ENCODE data around the gene TET3.
A peak's percentile ranks its signal among the peaks of the same experiment; 100 is the strongest.

TET3 gene

DNA sequence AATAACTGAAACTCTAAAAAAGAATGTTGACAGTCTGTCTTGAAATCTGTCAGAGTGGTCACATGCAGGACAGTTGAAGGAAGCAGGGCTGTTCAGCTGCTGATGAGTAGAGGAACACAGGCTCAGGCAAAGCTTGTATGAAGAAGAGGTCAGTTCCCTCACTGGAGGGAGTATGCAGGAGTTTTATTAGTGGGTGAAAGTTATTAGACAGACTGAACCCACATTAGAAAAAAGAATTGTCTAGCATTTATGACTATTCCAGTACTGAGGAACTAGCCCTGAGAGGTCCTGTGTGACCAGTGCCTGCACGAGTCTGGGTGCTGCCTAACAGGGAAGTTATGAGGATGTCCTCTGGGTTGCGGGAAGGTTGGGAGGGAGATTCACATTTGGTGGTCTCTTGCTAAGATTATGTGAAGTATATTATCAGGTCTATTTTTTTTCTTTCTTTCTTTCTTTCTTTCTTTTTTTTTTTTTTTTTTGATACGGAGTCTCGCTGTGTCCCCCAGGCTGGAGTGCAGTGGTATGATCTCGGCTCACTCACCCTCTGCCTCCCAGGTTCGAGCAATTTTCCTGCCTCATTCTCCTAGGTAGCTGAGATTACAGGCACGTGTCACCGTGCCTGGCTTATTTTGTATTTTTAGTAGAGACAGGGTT lies 9.6 kb downstream of the TET3 start:
- Histone ChIP-seq H3K4me3 (ENCODE audit: low read length) (no peak overlapping the region), H3K27ac (ENCODE audit: low read depth, low read length) (no peak overlapping the region), H3K27me3 (ENCODE audit: control insufficient read depth, insufficient read depth, low read length) (no peaks in the 10 kb centered on the region), H3K9ac (ENCODE audit: low read length) (no peak overlapping the region), H3K4me1 (ENCODE audit: control insufficient read depth, insufficient read depth, low read length) (no peaks in the 10 kb centered on the region), H3K36me3 (ENCODE audit: control insufficient read depth, insufficient read depth, low read length) (no peaks in the 10 kb centered on the region)

DNA sequence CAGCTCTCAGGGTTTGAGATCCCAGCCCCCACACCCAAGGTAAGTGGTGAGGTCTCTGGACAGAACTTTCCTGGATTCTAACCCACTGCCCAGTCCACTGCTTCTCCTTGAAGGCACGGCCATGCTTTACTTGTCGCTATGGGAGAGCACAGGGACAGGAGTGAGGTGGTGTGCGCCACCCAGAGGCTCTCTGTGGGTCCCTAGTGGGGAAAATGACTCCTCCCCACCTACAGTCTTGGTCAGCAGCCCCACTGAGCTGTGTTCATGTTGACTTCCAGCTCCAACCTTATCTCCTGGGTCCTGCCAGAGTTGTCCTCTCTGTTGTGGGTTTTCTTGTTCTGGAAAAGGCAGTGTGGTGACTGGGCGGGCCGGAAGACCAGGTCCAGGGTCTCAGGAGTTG lies 11.1 kb downstream of the TET3 start:
- Histone ChIP-seq H3K27ac (ENCODE audit: low read depth, low read length) (no peak overlapping the region), H3K4me1 (ENCODE audit: control insufficient read depth, insufficient read depth, low read length) (no peaks in the 10 kb centered on the region), H3K9ac (ENCODE audit: low read length) (no peak overlapping the region), H3K36me3 (ENCODE audit: control insufficient read depth, insufficient read depth, low read length) (no peaks in the 10 kb centered on the region), H3K4me3 (ENCODE audit: low read length) (no peak overlapping the region), H3K27me3 (ENCODE audit: control insufficient read depth, insufficient read depth, low read length) (no peaks in the 10 kb centered on the region)

DNA sequence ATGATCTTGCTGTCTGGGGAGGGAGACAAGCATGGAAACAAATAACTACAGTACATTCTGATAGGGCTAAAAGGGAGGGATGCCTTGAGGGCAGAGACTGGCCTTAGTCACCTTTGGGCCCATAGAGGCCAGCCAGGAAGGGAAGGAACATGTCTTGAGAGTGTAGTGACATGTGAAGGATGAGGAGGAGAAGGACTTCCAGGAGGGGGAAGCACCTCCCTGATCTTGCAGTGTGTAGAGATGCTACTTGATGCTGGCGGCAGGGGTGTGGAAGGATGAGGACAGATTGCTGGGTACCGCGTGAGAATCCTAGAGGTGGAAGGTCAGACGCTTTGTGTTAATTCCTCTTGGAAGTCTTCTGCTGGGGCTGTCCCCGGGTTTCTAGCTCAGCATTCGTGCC lies 13.1 kb downstream of the TET3 start:
- Histone ChIP-seq H3K36me3 (ENCODE audit: control insufficient read depth, insufficient read depth, low read length) (no peaks in the 10 kb centered on the region), H3K27me3 (ENCODE audit: control insufficient read depth, insufficient read depth, low read length) (no peaks in the 10 kb centered on the region), H3K27ac (ENCODE audit: low read depth, low read length) (no peak overlapping the region), H3K4me3 (ENCODE audit: low read length) (no peak overlapping the region), H3K4me1 (ENCODE audit: control insufficient read depth, insufficient read depth, low read length) (no peaks in the 10 kb centered on the region), H3K9ac (ENCODE audit: low read length) (no peak overlapping the region)

DNA sequence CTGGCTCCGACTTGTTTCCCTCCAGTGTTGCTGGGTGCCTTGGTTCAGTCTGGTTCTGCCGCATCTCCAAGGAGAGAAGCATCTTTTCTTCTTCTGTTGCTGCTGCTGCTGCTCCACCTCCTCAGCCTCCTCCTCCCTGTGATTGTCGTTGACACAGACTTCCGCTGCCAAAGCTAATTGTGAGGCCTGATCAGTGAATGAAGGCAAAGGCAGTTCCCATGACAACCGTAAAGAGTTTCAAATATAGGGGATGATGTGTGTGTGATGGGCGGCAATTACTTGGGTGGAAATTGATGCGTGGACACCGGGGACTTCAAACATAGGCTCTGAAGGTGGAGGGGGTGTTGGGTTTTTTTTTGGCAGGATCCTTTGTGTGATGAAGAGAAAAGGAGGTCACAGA lies 13.7 kb downstream of the TET3 start:
- no peak overlapping the region for H3K4me3 ChIP-seq (ENCODE audit: low read length)
- H3K9ac ChIP-seq (ENCODE audit: low read length) = no peak overlapping the region
- H3K36me3 ChIP-seq (ENCODE audit: control insufficient read depth, insufficient read depth, low read length) = no peaks in the 10 kb centered on the region
- no peak overlapping the region for H3K27ac ChIP-seq (ENCODE audit: low read depth, low read length)
- H3K27me3 ChIP-seq (ENCODE audit: control insufficient read depth, insufficient read depth, low read length) = no peaks in the 10 kb centered on the region
- no peaks in the 10 kb centered on the region for H3K4me1 ChIP-seq (ENCODE audit: control insufficient read depth, insufficient read depth, low read length)

DNA sequence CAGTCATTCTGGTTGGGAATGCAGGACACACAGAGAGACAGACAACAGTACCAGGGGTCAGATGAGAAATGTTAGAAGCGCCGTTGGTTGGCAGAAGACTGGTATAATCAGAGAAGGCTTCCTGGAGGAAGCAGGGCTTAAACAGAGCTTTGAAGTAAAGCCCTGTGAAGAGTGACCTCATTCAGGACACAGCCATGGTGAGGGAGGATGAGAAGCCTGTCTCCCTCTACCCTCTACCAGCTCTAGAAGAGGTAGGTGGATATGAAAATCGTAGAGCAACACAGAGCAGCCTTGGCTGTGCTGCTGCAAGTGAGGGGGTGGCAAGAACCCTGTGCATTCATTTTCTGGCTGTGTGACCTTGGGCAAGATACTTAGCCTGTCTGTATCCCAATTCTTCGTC lies 14.2 kb downstream of the TET3 start:
- Histone ChIP-seq H3K9ac (ENCODE audit: low read length) (no peak overlapping the region), H3K4me1 (ENCODE audit: control insufficient read depth, insufficient read depth, low read length) (no peaks in the 10 kb centered on the region), H3K27ac (ENCODE audit: low read depth, low read length) (no peak overlapping the region), H3K27me3 (ENCODE audit: control insufficient read depth, insufficient read depth, low read length) (no peaks in the 10 kb centered on the region), H3K36me3 (ENCODE audit: control insufficient read depth, insufficient read depth, low read length) (no peaks in the 10 kb centered on the region), H3K4me3 (ENCODE audit: low read length) (no peak overlapping the region)

DNA sequence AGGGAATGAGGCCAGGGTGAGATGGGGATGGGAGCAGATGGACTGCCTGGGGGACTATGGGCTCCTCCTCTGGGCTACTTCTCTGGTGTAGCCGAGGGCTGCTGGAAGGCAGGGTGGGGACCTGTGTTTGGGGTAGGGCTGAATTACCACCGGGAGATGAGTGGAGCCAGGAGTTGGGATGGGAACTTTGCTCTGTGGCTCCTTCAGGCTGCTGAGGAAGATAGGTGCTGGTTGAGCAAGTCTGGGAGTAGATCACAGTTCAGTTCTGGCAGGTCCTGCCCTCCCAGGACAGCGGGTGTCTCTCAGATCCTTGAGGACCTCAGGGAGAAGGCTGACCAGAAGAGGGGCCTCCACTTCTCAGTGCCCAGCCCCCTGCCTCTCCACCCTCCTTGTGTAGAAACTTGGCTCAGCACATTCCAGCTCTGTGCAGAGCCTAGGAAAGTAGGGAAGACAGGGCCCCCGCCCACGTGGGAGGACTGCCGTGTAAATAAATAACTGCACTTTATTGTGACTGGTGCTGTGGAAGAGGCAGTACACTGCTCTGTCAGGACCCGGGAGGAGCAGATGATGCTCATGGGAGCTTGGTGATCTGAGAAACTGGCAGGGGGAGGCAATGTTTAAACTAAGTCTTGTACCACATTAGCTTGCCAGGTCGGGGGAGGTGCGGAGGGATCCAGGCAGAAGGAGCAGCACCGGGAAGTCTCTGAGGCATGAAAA lies 15.3 kb downstream of the TET3 start:
- no peak overlapping the region for H3K27ac ChIP-seq (ENCODE audit: low read depth, low read length)
- no peak overlapping the region for H3K9ac ChIP-seq (ENCODE audit: low read length)
- H3K27me3 ChIP-seq (ENCODE audit: control insufficient read depth, insufficient read depth, low read length) = no peaks in the 10 kb centered on the region
- H3K36me3 ChIP-seq (ENCODE audit: control insufficient read depth, insufficient read depth, low read length) = no peaks in the 10 kb centered on the region
- H3K4me1 ChIP-seq (ENCODE audit: control insufficient read depth, insufficient read depth, low read length) = no peaks in the 10 kb centered on the region
- no peak overlapping the region for H3K4me3 ChIP-seq (ENCODE audit: low read length)

DNA sequence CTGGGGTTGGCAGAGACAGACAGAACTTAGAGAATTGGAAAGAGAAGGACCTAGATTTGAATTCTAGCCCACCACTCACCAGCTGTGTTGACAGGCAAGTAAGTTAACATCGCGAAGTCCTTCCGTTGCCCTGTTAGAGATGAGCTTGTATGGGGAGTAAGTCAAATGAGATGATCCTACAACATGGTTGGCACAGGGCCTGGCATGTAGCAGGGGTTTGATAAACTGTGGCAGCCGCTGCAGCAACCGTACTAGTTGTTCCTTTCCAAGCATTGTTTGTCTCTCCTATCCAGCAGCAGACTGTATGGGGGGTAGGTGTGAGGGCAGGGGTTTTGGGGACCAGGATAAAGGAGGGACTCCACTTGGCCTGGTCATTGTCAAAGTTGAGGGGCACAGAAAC lies 16.0 kb downstream of the TET3 start:
- Histone ChIP-seq H3K9ac (ENCODE audit: low read length) (no peak overlapping the region), H3K27me3 (ENCODE audit: control insufficient read depth, insufficient read depth, low read length) (no peaks in the 10 kb centered on the region), H3K4me3 (ENCODE audit: low read length) (no peak overlapping the region), H3K27ac (ENCODE audit: low read depth, low read length) (no peak overlapping the region), H3K36me3 (ENCODE audit: control insufficient read depth, insufficient read depth, low read length) (no peaks in the 10 kb centered on the region), H3K4me1 (ENCODE audit: control insufficient read depth, insufficient read depth, low read length) (no peaks in the 10 kb centered on the region)

DNA sequence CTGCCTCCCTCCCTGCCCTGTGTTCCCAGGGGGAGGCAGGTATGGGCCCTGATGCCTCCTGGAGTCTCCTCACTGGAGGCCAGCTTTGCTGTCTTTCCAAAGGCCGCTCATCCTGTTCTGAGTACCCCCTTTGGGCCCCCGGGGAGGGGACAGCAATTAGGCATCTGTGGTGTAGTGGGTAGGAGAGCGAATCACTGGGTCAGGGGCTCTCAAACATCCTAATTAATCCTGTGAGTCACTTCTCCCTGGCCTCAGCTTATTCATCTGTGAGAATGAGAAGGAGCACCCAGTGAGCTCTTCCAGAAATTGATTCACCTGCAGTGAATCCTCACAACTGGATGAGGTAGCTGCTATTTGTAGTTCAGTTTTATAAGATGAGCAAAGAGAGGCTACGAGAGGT lies 16.4 kb downstream of the TET3 start:
- Histone ChIP-seq H3K36me3 (ENCODE audit: control insufficient read depth, insufficient read depth, low read length) (no peaks in the 10 kb centered on the region), H3K27ac (ENCODE audit: low read depth, low read length) (no peak overlapping the region)

DNA sequence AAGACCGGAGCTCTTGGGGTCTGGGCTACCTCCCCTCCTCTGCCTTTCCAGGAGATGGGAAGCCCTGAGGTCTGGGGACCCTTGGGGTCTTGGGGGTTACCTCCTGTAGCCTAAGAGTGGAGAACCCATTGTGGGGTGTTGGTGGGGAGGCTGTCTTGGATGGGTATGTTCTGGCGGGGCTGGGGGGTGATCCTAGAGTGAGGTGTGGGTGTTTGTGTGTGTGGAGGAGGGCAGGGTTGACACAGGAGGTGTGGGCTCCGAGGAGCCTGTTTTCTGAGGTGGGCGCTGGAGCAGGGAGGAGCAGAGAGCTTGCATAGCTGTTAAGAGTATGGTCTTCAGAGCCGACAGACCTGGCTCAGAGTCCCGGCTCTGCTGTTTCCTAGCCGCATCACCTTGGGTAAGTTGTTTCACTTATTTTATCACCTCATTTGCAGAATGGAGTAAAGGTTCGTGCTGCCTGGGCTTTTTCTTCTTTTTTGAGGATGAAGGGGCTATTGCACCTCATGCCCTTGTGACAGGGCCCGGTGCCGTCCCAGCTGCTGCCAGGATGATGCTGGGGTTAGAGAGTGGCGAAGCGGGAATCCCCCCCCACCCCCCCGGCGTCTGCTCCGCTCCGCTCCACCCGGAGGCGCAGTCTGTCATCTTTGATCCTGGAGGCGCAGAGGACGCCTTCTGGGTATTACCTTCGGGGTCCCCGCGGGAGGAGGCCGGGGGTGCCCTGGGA lies 17.2 kb downstream of the TET3 start:
- H3K4me3 ChIP-seq (ENCODE audit: low read length) = peak overlapping the region; percentile 59
- H3K4me1 ChIP-seq (ENCODE audit: control insufficient read depth, insufficient read depth, low read length) = peaks cover 2% of the 10 kb centered on the region
- no peak overlapping the region for H3K27ac ChIP-seq (ENCODE audit: low read depth, low read length)
- H3K27me3 ChIP-seq (ENCODE audit: control insufficient read depth, insufficient read depth, low read length) = no peaks in the 10 kb centered on the region
- H3K9ac ChIP-seq (ENCODE audit: low read length) = no peak overlapping the region
- H3K36me3 ChIP-seq (ENCODE audit: control insufficient read depth, insufficient read depth, low read length) = no peaks in the 10 kb centered on the region

More for the DNA sequence above, 16.4 kb downstream of the TET3 start:
- H3K9ac ChIP-seq (ENCODE audit: low read length) = no peak overlapping the region
- H3K27me3 ChIP-seq (ENCODE audit: control insufficient read depth, insufficient read depth, low read length) = no peaks in the 10 kb centered on the region
- peaks cover 2% of the 10 kb centered on the region for H3K4me1 ChIP-seq (ENCODE audit: control insufficient read depth, insufficient read depth, low read length)
- no peak overlapping the region for H3K4me3 ChIP-seq (ENCODE audit: low read length)

DNA sequence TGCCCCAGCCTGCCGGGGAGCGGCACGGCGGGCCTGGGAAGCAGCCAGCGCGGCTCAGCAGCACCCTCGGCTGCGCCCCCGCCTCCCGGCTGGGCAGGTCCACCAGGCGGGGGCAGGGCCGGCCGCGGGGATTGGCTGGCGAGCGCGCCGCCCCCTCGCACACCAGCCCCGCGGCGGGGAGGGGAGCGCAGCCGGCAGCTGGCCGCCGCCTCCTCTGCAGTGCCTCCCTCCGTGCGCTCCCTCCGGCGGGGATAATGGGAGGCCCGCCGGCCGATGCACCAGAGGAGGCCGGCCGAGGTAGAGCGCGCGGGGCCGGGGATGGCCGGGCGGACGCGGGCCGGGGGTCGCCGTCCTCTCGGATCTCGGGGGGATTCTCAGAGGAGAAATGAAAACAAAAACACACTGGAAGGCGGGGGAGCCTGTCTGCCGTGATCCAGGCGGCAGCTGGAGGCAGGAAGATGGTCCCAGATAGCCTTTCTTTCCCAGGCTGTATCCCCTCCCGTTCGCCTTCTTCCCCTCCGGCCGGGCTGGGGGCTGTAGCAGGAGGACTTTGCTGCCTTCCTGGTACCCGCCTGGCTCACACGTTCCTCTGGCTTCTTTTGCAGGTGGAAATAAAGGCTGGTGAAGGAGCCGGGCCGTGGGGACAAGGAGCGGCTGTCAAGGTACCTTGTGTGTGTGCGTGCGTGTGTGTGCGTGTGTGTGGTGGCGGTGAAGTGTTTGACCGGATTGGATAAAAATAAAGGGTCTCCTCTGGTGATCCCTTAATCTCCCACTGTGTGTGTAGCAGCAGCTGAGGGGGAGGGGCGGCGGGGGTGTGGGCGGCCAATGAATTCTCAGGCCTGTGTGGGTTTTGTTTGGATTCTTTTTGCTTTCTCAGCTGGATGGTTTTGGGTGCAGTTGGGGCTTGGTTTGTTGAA lies 18.1 kb downstream of the TET3 start:
- Histone ChIP-seq H3K36me3 (ENCODE audit: control insufficient read depth, insufficient read depth, low read length) (no peaks in the 10 kb centered on the region), H3K4me1 (ENCODE audit: control insufficient read depth, insufficient read depth, low read length) (peaks cover 2% of the 10 kb centered on the region), H3K4me3 (ENCODE audit: low read length) (peak overlapping the region; percentile 81), H3K27ac (ENCODE audit: low read depth, low read length) (no peak overlapping the region), H3K27me3 (ENCODE audit: control insufficient read depth, insufficient read depth, low read length) (no peaks in the 10 kb centered on the region), H3K9ac (ENCODE audit: low read length) (peak overlapping the region; percentile 33)

DNA sequence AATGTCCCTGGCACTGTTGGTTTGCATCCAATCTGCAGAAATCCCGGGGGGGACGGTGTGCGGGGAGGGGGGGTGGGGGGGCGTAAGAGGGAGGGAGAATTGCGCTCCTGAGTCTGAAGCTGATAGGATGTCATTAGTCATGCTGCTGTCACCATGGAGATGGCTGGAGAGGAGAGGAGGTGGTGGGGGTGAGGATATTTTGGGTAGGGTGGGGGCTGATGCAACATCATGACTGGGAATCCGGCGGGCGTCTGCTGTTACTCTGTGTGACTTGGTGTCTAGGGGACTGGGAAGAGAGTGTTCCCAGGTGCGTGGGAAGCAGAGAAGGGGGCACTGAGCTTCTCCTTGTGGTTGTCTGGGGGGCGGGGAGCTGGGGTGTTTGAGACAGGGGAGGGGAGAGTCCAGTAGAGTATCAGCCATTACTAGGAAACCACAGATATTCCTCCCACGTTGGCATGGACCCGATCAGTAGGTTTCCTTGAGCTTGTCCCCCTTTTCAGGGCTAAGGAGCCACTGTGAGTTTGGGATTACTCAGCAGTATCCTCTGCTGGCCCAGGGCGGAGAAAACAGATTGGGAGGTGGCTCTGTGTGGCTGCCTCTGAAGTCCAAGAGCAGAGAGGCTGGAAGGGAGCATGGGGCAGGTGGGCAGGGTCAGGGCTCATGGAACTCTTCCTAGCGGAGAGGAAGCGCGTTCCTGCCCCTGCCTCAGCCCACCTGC lies 18.9 kb downstream of the TET3 start:
- no peak overlapping the region for H3K27ac ChIP-seq (ENCODE audit: low read depth, low read length)
- no peaks in the 10 kb centered on the region for H3K36me3 ChIP-seq (ENCODE audit: control insufficient read depth, insufficient read depth, low read length)
- no peak overlapping the region for H3K4me3 ChIP-seq (ENCODE audit: low read length)
- no peaks in the 10 kb centered on the region for H3K27me3 ChIP-seq (ENCODE audit: control insufficient read depth, insufficient read depth, low read length)
- no peak overlapping the region for H3K9ac ChIP-seq (ENCODE audit: low read length)
- H3K4me1 ChIP-seq (ENCODE audit: control insufficient read depth, insufficient read depth, low read length) = peaks cover 2% of the 10 kb centered on the region
